ENCODE results near the gene NR5A2.

DNA sequence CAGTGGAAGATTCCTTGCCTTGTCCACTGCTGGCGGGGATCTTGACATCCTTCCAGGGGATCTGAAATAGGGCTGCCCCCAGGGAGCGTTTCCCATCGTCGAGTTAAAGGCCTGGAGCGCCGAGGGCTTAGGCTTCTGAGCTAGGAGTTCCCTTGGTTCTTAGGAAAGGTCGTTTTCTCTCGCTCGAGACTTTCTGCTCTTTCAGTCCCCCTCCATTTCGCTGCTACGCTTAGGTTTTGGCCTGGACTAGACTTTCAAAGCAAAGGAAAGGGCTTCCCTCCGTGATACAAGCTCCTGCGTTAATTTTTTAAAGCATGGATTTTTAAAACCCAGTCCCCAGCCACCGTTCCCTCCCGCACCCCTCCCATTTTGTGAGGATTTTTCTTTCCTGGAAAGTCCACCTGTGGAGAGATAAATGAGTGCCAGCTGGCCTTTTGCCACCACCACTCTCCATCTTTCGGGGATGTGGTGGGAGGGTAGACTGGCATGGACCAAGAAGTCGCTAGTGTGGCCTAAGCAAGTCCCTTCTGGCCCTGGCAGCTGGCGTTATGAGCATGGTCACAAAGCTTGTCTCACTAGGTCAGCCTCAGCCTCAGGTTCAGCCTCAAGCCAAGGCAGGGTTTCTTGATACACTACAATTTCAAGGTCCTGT, 9.2 kb downstream of the NR5A2 start:
- TF ChIP-seq, protein P1, sequence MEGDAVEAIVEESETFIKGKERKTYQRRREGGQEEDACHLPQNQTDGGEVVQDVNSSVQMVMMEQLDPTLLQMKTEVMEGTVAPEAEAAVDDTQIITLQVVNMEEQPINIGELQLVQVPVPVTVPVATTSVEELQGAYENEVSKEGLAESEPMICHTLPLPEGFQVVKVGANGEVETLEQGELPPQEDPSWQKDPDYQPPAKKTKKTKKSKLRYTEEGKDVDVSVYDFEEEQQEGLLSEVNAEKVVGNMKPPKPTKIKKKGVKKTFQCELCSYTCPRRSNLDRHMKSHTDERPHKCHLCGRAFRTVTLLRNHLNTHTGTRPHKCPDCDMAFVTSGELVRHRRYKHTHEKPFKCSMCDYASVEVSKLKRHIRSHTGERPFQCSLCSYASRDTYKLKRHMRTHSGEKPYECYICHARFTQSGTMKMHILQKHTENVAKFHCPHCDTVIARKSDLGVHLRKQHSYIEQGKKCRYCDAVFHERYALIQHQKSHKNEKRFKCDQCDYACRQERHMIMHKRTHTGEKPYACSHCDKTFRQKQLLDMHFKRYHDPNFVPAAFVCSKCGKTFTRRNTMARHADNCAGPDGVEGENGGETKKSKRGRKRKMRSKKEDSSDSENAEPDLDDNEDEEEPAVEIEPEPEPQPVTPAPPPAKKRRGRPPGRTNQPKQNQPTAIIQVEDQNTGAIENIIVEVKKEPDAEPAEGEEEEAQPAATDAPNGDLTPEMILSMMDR (IDR thresholded peaks at IDR 0.05), result no peak
- no peak for TF ChIP-seq POLR2A (IDR thresholded peaks at IDR 0.05)
